Kidney capillary endothelial cell (primary cell): Measurements from ENCODE around the gene TMEM145.
"Not testable (repeated sequence)": the region's sequence is repeated elsewhere in the genome, so short reads cannot be mapped to it uniquely, and the experiment has no call there.

Experiments
- DNase-seq: peaks from one replicate; pipeline ENCODE4 v3.0.0-alpha.2; 2018; ENCODE audit warnings: low spot score

TMEM145 gene

DNA sequence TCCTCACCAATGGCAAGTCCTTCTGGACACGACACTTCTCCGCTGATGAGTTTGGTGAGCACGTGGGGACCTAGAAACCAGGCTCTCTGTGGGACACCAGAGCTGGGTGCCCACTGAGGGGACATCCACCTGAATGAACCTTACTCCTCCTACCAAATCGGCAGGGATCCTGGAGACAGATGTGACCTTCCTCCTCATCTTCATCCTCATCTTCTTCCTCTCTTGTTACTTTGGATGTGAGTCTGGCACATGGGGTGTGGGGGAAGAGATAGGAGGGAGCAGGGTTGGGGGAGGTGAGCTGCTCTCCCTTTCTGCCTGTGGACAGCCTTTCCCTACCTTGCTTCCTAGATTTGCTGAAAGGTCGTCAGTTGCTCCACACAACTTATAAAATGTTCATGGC, 1.9 kb downstream of the TMEM145 start:
- DNase-seq = no peak

DNA sequence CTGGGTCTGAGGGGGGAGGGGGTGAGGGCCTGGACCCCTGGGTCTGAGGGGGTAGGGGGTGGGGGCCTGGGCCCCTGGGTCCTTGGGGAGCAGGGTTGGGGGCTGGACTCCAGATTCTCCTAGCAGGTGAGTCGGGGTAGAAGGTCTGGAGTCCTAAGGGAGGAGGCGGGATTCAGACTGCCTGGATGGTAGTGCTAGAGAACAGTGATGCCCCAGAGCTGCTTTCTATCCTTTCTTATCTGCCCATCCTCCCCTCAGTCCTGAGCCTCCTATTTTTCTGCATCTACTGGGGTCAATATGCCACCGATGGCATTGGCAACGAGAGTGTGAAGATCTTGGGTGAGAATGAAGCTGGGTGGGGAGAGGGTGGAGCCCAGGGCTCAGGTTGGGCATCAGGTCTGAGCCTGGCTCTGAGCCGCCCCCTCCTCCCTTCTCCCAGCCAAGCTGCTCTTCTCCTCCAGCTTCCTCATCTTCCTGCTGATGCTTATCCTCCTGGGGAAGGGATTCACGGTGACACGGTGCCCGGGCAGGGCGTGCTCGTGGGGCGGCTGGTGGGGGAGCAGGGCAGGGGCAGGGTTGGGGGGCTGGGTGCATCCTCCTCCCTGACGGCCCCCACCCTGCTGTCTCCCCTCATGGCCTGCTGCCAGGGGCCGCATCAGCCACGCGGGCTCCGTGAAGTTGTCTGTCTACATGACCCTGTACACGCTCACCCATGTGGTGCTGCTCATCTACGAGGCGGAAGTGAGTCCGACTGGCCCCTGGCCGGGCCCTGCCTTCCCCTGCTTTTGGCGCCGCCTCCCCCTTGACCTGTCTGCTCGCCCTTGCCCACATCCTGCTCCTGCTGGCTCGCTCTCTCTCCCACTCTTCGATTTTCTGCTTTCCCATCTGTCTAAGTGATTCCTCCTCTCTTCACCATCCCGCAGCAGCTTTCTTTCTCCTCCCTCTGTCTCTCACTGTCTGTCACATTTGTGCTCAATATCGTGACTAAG, 3.4 kb downstream of the TMEM145 start:
- DNase-seq = peak; percentile 55

DNA sequence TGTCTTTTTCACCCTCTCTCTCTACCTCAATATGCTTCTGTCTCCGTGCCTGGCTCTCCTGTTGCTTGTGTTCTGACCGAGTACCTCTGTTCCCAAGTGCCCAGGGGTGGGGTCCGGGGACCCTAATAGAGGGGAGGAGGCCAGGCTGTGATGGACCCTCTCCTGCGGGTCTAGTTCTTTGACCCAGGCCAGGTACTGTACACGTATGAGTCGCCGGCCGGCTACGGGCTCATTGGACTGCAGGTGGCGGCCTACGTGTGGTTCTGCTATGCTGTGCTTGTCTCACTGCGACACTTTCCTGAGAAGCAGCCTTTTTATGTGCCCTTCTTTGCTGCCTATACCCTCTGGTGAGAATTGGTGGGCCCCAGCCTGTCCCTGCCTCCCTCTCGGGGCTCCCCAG, 4.4 kb downstream of the TMEM145 start:
- no peak for DNase-seq

DNA sequence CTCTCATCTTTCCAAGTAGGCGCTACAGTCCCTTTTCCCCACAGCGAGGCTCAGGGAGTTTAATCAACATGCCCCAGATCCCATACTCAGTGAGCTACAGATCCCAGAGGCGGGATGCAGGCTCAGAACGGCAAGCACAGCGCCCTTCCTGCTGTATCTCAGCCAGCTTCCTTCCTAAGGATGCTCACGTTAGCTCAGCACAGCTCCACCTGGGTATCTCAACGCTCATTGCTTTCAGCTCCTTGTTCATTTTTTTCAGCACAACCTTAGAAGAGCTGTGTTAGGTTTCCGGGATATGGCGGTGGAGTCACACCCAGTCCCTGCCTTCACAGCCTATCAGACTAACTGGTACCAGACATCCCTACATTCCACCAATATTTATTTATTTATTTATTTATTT, 9.2 kb downstream of the TMEM145 start:
- DNase-seq = no peak

GRCh38 chr19:42323473-42323851, 10.4 kb downstream of the TMEM145 start:
- DNase-seq = no peak

DNA sequence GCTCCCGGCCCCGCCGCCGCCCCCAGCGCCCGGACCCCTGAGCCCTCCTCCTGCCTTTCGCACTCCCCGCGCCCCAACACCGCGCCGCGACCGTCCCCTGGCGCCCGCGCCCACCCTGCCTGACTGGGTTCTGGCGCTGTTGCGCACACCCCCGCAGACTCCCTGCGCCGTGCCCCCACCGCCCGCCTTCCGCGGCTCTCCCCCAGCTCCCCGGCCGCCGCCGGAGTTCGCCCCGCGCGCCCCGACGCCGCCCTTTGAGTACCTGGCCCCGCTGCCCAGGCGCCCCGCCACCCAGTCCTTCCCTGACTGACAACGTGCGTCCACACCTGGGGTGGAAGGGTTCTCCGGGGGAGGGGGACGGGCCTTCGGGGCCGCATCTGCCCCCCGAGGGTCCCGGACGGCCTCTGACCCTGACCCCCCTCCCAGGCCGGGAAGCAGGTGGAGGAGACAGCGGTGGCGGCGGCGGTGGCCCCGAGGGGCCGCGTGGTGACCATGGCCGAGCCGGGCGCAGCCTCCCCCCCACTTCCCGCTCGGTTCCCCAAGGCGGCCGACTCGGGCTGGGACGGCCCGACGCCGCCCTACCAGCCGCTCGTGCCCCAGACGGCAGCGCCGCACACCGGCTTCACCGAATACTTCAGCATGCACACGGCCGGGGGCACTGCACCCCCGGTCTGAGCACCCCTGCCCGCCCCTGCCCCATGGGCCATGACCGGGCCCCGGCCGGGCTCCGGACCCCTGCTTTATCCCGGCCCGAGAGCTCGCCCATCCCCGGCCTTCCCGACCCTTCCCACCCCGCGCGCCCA, 10.9 kb downstream of the TMEM145 start:
- DNase-seq = no peak

- DNase-seq = no peak
These were observed 11.7 kb downstream of the TMEM145 start for GRCh38 chr19:42324655-42325307.

DNA sequence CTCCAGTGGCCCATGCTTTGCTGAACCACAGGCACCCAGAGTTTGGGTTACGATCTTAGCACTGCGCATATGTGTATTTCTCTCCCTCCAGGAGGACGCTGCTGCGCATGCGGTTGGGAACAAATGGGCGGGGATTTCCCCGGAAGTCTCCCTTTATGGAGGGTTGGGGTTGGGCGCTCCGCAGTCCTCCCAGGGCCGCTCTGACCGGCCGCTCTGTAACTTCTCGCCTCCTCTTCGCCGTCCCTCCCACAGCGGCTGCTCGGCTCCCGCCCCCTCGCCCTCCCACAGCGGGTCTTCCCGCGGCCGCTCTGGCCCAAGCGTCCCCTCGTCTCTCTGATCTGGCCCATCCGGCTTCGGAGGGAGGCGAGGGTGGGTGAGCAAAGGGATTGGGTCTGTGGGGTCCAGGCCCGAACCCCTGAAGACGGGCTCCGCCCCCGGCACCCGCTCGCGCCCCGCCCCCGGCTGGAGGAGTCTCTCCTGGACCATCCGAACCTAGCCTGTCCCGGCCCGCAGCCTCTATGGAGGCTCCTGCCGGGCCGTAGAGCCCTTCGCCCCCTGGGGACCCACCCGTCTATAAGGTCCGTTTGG, 12.3 kb downstream of the TMEM145 start, which contains the start of gene MEGF8:
TSS of gene MEGF8 (plus strand) at position 328 of the 588 bp plus-strand sequence. CDS start 609 bp downstream, outside the sequence.
- DNase-seq = peak; percentile 98

DNA sequence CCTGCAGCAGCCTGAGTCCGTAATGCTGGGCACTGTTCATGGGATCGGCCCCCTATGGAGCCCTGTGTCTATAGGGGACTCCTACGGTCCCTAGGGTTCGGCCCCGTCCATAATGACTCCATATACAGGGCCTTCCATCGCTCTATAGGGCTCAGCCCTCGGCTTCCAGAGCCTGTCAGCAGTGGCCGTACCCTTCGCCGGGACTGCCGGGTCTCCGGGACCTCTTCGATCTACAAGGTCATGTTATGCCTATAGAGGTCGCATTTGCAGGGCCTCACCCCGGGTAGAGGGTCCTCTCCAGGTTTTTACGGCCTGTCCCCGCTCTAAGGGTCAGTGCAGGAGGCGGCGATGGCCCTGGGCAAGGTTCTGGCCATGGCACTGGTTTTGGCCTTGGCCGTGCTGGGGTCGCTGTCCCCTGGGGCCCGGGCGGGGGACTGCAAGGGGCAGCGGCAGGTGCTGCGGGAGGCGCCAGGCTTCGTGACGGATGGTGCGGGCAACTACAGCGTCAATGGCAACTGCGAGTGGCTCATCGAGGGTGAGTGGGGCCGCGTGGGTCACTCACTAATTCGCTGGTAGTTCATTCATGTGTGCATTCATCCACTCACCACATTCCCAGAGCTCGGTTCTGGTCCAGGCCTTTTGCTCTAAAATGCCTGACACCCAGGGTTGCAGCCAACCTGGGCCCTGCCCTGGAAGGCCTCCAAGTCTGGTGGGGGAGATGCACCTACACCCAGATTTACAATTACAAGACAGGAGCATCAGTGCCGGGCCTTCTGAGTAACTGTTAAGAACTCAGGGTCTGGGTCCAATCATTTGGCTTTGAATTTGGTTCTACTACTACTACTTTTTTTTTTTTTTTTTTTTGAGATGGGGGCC, 13.0 kb downstream of the TMEM145 start:
- no peak for DNase-seq

DNA sequence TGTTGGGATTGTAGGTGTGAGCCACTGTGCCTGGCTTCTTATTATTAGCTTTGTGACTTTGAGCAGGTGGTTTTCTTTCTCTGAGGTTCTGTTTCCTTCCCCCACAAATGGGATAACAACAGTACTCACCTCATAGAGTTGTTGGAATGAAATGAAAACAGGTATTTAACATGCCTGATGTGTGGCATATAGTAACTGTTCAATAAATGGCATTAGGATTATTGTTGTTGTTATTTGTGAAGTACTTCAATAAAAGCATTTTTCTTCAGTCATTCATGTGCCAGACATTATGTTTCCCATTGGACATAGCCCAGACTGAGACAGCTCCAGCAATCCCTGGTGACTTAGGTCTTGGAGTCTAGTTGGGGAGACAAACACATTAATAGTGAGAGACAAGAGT, 13.9 kb downstream of the TMEM145 start:
- DNase-seq = no peak

DNA sequence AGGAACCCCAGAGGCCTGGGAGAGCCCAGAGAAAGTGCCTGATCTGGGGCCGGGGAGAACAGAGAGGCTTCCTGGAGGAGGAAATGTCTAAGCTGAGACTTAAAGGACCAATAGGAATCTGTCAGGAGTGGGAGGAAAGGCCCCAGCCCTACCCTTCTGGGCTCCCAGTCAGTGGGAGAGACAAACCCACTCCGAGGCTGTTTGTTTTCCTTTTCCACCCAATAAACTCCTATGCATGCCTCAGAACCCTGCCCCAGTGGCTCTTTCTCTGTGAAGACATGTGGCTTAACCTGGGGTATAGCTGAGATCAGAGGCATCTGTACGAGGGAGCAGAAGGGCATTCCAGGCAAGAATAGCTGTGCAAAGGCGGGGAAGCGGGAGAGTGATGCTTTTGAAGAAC, 14.3 kb downstream of the TMEM145 start:
- no peak for DNase-seq

- no peak for DNase-seq
These were observed 15.0 kb downstream of the TMEM145 start for GRCh38 chr19:42328106-42328505.

DNA sequence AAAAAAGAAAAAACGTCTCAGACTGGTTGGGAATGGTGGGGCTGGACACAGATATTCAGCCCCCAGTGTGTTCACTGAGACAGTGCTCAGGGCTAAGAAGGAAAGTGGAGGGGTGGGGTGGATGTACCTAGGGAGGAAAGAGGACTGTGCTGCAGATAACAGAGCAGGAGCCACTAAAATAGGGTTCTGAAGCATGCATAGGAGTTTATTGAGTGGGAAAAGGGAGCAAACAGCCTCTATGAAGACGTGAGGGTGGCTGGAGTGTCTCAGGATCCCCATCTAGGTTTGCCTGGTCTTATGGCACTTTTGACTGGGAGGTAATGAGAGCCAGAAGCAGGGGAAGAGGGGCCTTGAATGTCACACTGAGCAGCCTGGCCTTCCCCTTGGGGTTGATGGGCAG, 15.7 kb downstream of the TMEM145 start:
- no peak for DNase-seq

- DNase-seq = no peak
These were observed 17.2 kb downstream of the TMEM145 start for GRCh38 chr19:42330241-42330711.

- DNase-seq = not testable (repeated sequence)
These were observed 18.2 kb downstream of the TMEM145 start for GRCh38 chr19:42331333-42331732.

GRCh38 chr19:42332059-42332458, 18.9 kb downstream of the TMEM145 start:
- no peak for DNase-seq

DNA sequence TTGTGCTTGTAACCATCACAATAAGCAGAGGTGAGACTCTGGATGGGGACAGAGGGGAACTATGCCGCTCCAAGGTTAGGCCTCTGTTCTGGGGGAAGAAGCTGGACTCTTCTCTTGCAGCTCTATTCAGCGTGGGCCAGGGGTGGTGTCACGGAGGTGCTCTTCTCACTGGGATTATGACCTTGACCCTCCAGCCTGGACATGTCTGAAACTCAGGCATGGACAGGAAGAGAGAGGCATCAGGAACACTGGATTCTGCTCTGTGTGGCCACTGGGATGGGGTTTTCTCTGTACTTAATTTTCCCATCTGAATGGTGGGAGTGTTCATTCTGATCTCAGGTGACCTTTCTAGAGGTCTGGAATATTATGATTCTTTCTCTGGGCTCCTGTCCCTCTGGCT, 19.9 kb downstream of the TMEM145 start:
- DNase-seq = no peak

GRCh38 chr19:42333975-42334696, 21.0 kb downstream of the TMEM145 start:
- DNase-seq = no peak

GRCh38 chr19:42334697-42335373, 21.7 kb downstream of the TMEM145 start:
- no peak for DNase-seq
